Bronchial epithelial cell (primary cell): ENCODE data around the gene PA2G4. TPM values are rescaled to one million over a fixed set of nuclear protein-coding genes. Genes with fewer than 3 reads are reported as not detected.

Source experiments
- DNase-seq: peaks from one replicate; pipeline ENCODE4 v3.0.0-alpha.2; 2010; ENCODE audit warnings: low read depth
- FAIRE-seq: peaks from 2 replicates; lab custom pipeline; 2011; peaks lifted over from hg19 to GRCh38; lab: Jason Lieb, UNC
- H3K27me3 ChIP-seq: 2 replicates; pipeline ENCODE4 v1.5.1; 2011; ENCODE audit warnings: low read length; ENCODE audit not compliant: control insufficient read depth, insufficient read depth
- H3K36me3 ChIP-seq: 2 replicates; pipeline ENCODE4 v1.5.1; 2011; ENCODE audit warnings: low read length; ENCODE audit not compliant: control insufficient read depth, insufficient read depth
- H3K4me3 ChIP-seq: 2 replicates; pipeline ENCODE4 v1.5.1; 2011; ENCODE audit warnings: mild to moderate bottlenecking, low read depth, low read length, control low read depth
- CTCF ChIP-seq: IDR thresholded peaks from 2 replicates; pipeline ENCODE4 v1.5.1; 2011; ENCODE audit warnings: mild to moderate bottlenecking, moderate library complexity, low read length, control low read depth, inconsistent platforms; ENCODE audit not compliant: insufficient read depth, severe bottlenecking
- total RNA-seq: library from RNA; depleted of rRNA; stranded (reverse); fragments of >200 nt; gene quantifications from 2 replicates; pipeline ENCODE4 v1.2.1, GENCODE V29; 2014

The PA2G4 gene
- total RNA-seq, 1 donor from 2014 or later, result 172 TPM

GRCh38 chr12:56158926-56159461 is 54.6 kb downstream of the PA2G4 start:
- TF ChIP-seq CTCF, result no peak
- Histone ChIP-seq H3K36me3 (peaks cover 29% of the 10 kb centered on the region), H3K4me3 (peak overlapping the region; percentile 98), H3K27me3 (no peaks in the 10 kb centered on the region)
- FAIRE-seq, result no peak
- peak; percentile 65 for DNase-seq

- no peak for TF ChIP-seq CTCF
- no peak for FAIRE-seq
- H3K36me3 ChIP-seq, result peaks cover 31% of the 10 kb centered on the region
These were observed 55.3 kb downstream of the PA2G4 start for GRCh38 chr12:56159482-56160192.

GRCh38 chr12:56160193-56160763 is 55.9 kb downstream of the PA2G4 start:
- DNase-seq, result peak; percentile 36
- Histone ChIP-seq H3K36me3 (peaks cover 33% of the 10 kb centered on the region), H3K4me3 (peak overlapping the region; percentile 98), H3K27me3 (no peaks in the 10 kb centered on the region)
- TF ChIP-seq CTCF, result no peak
- no peak for FAIRE-seq

More at GRCh38 chr12:56159482-56160192, 55.3 kb downstream of the PA2G4 start:
- DNase-seq, result no peak
- Histone ChIP-seq H3K4me3 (peak overlapping the region; percentile 98), H3K27me3 (no peaks in the 10 kb centered on the region)

GRCh38 chr12:56160894-56161689 is 56.7 kb downstream of the PA2G4 start:
- DNase-seq (no peak), FAIRE-seq (no peak)
- peaks cover 37% of the 10 kb centered on the region for H3K36me3 ChIP-seq
- H3K27me3 ChIP-seq, result no peaks in the 10 kb centered on the region
- H3K4me3 ChIP-seq, result no peak overlapping the region
- no peak for TF ChIP-seq CTCF

- H3K4me3 ChIP-seq, result no peak overlapping the region
- DNase-seq (no peak), FAIRE-seq (no peak)
- no peak for TF ChIP-seq CTCF
- H3K27me3 ChIP-seq, result no peaks in the 10 kb centered on the region
- peaks cover 37% of the 10 kb centered on the region for H3K36me3 ChIP-seq
These were observed 57.5 kb downstream of the PA2G4 start for GRCh38 chr12:56161690-56162351.
